Ovary (tissue), 9 donors: ENCODE results near the gene MRPL51. TPM values are rescaled to one million over a fixed set of nuclear protein-coding genes. Genes with fewer than 3 reads are reported as not detected.

Experiments used
- DNase-seq, 5 donors: peaks; one replicate each; pipeline ENCODE4 v3.0.0-alpha.2; 2019 to 2020
- H3K27ac ChIP-seq, 2 donors: fragments of 200-600 bp; one replicate each; pipeline versions ENCODE4 v1.5.1 to v1.8.0; 2019 to 2022
- H3K27me3 ChIP-seq: fragments of 200-600 bp; one replicate; pipeline ENCODE4 v1.8.0; 2022
- H3K36me3 ChIP-seq: fragments of 200-600 bp; sonication (generic); one replicate; pipeline ENCODE4 v1.5.1; 2019
- H3K4me1 ChIP-seq: one replicate; pipeline ENCODE4 v1.8.1; 2013; ENCODE audit warnings: mild to moderate bottlenecking, moderate library complexity; ENCODE audit not compliant: insufficient read depth
- H3K4me3 ChIP-seq: fragments of 200-600 bp; sonication (generic); one replicate; pipeline ENCODE4 v1.5.1; 2017
- H3K9me3 ChIP-seq, 2 donors: fragments of 200-600 bp in 1 of 2; sonication (generic) in 1 of 2; one replicate each; pipeline versions ENCODE4 v1.5.1 to v1.8.1; 2013 to 2019; ENCODE audit warnings: mild to moderate bottlenecking in 1 of 2, moderate library complexity in 1 of 2
- EP300 ChIP-seq: sonication (generic); formaldehyde crosslinking; IDR thresholded peaks from one replicate; pipeline ENCODE4 v1.6.1; 2017; ENCODE audit warnings: antibody characterized with exemption
- POLR2A ChIP-seq: fragments of 450-650 bp; IDR thresholded peaks from one replicate; pipeline ENCODE4 v1.6.1; 2017; ENCODE audit warnings: antibody characterized with exemption, mild to moderate bottlenecking, moderate library complexity
- WGBS, 3 donors: extraction: QIAGEN DNeasy Blood & Tissue Kit in 1 of 3; methylation state at CpG; one replicate each; pipeline versions ENCODE4 v1.1.5 to v1.1.7; 2013 to 2017; 5-methylcytosine and 5-hydroxymethylcytosine counted together
- intact Hi-C, 4 donors: fragments of 100-400 bp; cut with DNase I; formaldehyde crosslinking; loops; one replicate each; pipeline versions ENCODE4 v1.11.0 to v1.15.1; 2022 to 2023
- polyA plus RNA-seq, 2 donors: library from polyadenylated mRNA; stranded (reverse); fragments of 200-250 nt in 1 of 2; fragments of 350-450 nt in 1 of 2; fragmentation: Illumina TruSeq in 1 of 2; extraction: RNeasy Lipid Tissue Mini Kit (QIAGEN cat#74804) in 1 of 2; gene quantifications; one replicate each; pipeline ENCODE4 v1.2.3, GENCODE V29; 2013 to 2014
- total RNA-seq, 7 donors: library from RNA; depleted of rRNA in 2 of 7; stranded (reverse); fragments of >200 nt in 2 of 7; fragmentation: NEBNext Ultra II Directional in 3 of 7; extraction: Animal tissue kit (Norgen Biotek cat#: 25700) in 3 of 7; gene quantifications; one replicate each; pipeline versions ENCODE4 v1.1.0 to v1.2.4, GENCODE V29; 2016 to 2023
- TF ChIP-seq, protein P1 (sequence below), 3 donors: fragments of 450-650 bp in 2 of 3; fragments of 200-600 bp in 1 of 3; IDR thresholded peaks; one replicate each; pipeline versions ENCODE4 v1.5.1 to v1.8.0; 2016 to 2022; ENCODE audit warnings: antibody characterized with exemption in 3 of 3, mild to moderate bottlenecking in 1 of 3
- donor health status: DM: no; HTN: no; CAD: no; lungs with moderate emphysema.
- donor health status: DM: no; HTN: no; CAD: no.
- donor health status: Bipolar disorder and iron deficiency.
- donor health status: DM: yes; HTN: yes; CAD: no.
- donor health status: DM: no; HTN: no; CAD: no.
- donor health status: DM: yes; HTN: yes; CAD: no.

The MRPL51 gene
- total and polyA plus RNA-seq, 9 donors, result 27.5 to 142 (median 108) TPM

DNA sequence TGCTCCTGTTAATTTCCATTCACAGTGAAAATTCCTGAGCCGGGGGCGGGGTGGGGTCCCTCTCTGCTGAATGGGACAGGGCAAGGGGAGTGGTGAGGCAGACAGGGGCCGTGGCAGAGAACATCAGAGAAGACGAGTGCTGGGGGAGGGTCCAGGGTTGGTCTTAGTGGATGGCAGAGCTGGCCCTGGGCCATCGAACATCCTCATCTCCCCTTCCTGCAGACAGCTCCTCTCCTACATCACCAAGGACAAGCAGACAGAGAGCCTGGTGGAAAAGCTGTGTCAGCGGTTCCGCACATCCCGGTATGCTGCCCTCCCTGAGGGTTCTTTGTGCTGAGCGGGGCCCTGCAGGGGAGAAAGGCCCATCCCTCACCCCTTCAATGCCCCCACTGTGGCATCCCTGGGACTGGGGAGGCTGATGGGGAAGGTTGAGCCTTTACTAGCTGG is 36.3 kb upstream of the MRPL51 start:
- Histone ChIP-seq H3K4me1 (peaks cover 7% of the 10 kb centered on the region), H3K36me3 (no peaks in the 10 kb centered on the region), H3K27me3 (no peaks in the 10 kb centered on the region), H3K4me3 (no peak overlapping the region), H3K9me3 (no peaks in the 10 kb centered on the region), H3K27ac (no peak overlapping the region)
- peak in 1 of 5 donors; percentile 24 for DNase-seq
- WGBS, 3 donors, result 80 to 83% (median 81%) methylated on average over 9 of the region's 9 CpGs
- intact Hi-C loops, result no loop called here
- TF ChIP-seq EP300, result no peak
- no peak for TF ChIP-seq POLR2A
- TF ChIP-seq, protein P1, sequence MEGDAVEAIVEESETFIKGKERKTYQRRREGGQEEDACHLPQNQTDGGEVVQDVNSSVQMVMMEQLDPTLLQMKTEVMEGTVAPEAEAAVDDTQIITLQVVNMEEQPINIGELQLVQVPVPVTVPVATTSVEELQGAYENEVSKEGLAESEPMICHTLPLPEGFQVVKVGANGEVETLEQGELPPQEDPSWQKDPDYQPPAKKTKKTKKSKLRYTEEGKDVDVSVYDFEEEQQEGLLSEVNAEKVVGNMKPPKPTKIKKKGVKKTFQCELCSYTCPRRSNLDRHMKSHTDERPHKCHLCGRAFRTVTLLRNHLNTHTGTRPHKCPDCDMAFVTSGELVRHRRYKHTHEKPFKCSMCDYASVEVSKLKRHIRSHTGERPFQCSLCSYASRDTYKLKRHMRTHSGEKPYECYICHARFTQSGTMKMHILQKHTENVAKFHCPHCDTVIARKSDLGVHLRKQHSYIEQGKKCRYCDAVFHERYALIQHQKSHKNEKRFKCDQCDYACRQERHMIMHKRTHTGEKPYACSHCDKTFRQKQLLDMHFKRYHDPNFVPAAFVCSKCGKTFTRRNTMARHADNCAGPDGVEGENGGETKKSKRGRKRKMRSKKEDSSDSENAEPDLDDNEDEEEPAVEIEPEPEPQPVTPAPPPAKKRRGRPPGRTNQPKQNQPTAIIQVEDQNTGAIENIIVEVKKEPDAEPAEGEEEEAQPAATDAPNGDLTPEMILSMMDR (IDR thresholded peaks at IDR 0.05), result no peak

DNA sequence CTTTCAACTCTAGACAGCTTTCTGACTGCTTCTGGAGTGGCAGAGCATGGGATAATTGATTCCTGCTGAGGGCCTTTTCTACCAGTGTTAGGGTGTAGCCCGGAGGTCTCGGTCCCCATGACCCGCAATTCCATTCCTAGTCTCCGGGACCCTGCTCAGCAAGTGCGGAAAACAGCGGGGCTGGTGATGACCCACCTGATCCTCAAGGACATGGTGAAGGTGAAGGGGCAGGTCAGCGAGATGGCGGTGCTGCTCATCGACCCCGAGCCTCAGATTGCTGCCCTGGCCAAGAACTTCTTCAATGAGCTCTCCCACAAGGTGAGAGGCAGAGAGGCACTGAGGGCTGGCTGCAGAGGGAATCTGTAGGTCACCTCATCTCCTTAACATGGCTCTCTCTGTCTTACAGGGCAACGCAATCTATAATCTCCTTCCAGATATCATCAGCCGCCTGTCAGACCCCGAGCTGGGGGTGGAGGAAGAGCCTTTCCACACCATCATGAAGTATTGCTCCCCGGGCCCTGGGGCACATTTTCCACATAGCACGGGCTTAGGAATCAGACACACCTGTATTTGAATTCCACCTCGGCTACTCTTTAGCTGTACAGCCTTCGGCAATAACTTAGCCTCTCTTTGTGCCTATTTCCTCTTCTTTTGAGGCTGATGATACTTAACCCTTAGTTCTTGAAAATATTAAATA is 35.6 kb upstream of the MRPL51 start:
- H3K4me1 ChIP-seq, result peaks cover 7% of the 10 kb centered on the region
- intact Hi-C loops, result no loop called here
- WGBS, 3 donors, result 68 to 87% (median 83%) methylated on average over 17 of the region's 17 CpGs
- no peaks in the 10 kb centered on the region for H3K36me3 ChIP-seq
- H3K9me3 ChIP-seq, result no peaks in the 10 kb centered on the region
- no peak for DNase-seq
- H3K27me3 ChIP-seq, result no peaks in the 10 kb centered on the region
- no peak overlapping the region for H3K4me3 ChIP-seq
- H3K27ac ChIP-seq, result no peak overlapping the region
- TF ChIP-seq, protein P1 (IDR thresholded peaks at IDR 0.05), result no peak
- TF ChIP-seq EP300 (no peak), POLR2A (no peak)

DNA sequence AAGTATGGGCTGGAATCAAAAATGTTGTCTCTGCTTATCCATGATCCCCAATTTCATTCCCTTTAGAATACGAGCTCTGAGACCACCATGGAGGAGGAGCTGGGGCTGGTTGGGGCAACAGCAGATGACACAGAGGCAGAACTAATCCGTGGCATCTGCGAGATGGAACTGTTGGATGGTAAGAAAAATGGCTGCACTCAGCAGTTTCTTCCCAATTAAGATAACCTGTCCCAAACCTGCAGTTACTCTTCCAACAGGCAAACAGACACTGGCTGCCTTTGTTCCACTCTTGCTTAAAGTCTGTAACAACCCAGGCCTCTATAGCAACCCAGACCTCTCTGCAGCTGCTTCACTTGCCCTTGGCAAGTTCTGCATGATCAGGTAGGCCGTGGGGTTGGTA is 34.6 kb upstream of the MRPL51 start:
- no peak for DNase-seq
- H3K9me3 ChIP-seq, result no peaks in the 10 kb centered on the region
- WGBS, 3 donors, result 89 to 90% (median 90%) methylated on average over 4 of the region's 4 CpGs
- H3K27me3 ChIP-seq, result no peaks in the 10 kb centered on the region
- TF ChIP-seq EP300 (no peak), POLR2A (no peak)
- TF ChIP-seq, protein P1 (IDR thresholded peaks at IDR 0.05), result no peak
- H3K4me1 ChIP-seq, result peaks cover 5% of the 10 kb centered on the region
- H3K4me3 ChIP-seq, result no peak overlapping the region
- intact Hi-C loops, result no loop called here
- H3K27ac ChIP-seq, result no peak overlapping the region
- H3K36me3 ChIP-seq, result no peaks in the 10 kb centered on the region

DNA sequence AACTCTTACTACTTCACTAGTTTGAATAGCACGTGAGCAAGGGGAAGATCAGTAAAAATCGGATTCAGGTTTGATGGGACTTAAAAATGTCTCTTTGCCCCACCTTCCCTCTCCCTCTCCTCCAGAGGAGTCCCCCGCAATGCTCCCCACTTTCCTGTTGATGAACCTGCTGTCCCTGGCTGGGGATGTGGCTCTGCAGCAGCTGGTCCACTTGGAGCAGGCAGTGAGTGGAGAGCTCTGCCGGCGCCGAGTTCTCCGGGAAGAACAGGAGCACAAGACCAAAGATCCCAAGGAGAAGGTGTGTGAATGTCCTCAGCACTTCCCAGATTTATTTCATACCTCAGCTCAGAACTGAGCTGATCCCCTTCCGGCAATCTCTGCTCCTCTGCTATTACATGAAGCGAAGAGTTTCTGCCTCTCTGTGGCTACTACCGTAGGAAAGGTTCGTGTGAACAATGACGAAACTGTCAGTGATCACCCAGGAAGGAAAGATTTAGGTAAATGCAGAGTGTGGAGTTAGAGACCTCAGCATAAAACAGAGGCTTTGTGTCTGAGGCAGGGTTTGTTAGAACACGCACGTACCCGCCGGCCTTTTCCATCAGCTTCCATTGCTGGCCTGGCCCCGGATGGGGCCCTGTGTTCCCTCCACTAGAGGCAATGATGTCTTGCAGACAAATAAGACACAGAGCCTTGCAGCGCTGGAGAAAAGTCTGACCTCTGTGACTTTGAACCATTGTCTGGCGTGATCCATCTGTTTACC is 33.9 kb upstream of the MRPL51 start:
- no peak overlapping the region for H3K27ac ChIP-seq
- TF ChIP-seq POLR2A, result no peak
- no peak for TF ChIP-seq EP300
- TF ChIP-seq, protein P1 (IDR thresholded peaks at IDR 0.05), result no peak
- intact Hi-C loops, result no loop called here
- H3K4me3 ChIP-seq, result no peak overlapping the region
- no peaks in the 10 kb centered on the region for H3K9me3 ChIP-seq
- no peak for DNase-seq
- H3K27me3 ChIP-seq, result no peaks in the 10 kb centered on the region
- no peaks in the 10 kb centered on the region for H3K36me3 ChIP-seq
- 90 to 92% (median 91%) methylated on average over 19 of the region's 19 CpGs for WGBS, 3 donors
- H3K4me1 ChIP-seq, result no peaks in the 10 kb centered on the region
